ENCODE results near the gene NEXN.
"Not testable (repeated sequence)": the region's sequence is repeated elsewhere in the genome, so short reads cannot be mapped to it uniquely, and the experiment has no call there.

NEXN gene

GRCh38 chr1:77966291-77966690, 77.9 kb downstream of the NEXN start:
- DNase-seq (ENCODE audit: low spot score): no peak

GRCh38 chr1:77970192-77970591, 81.8 kb downstream of the NEXN start:
- no peak for DNase-seq (ENCODE audit: low spot score)

GRCh38 chr1:77972080-77972479, 83.7 kb downstream of the NEXN start:
- DNase-seq (ENCODE audit: low spot score): no peak

GRCh38 chr1:77975386-77975785, 87.0 kb downstream of the NEXN start:
- DNase-seq (ENCODE audit: low spot score): no peak

- no peak for DNase-seq (ENCODE audit: low spot score)
Observed at GRCh38 chr1:77975907-77976306, 87.5 kb downstream of the NEXN start.

GRCh38 chr1:77976433-77977076, 88.1 kb downstream of the NEXN start:
- DNase-seq (ENCODE audit: low spot score): no peak

GRCh38 chr1:77977989-77978292, 89.5 kb downstream of the NEXN start:
- no peak for DNase-seq (ENCODE audit: low spot score)

GRCh38 chr1:77978293-77978968, 90.0 kb downstream of the NEXN start:
- peak; percentile 81 for DNase-seq (ENCODE audit: low spot score)

GRCh38 chr1:77978969-77979876, 90.8 kb downstream of the NEXN start, which contains the start of gene FUBP1:
Gene FUBP1 (minus strand): TSS chr1:77979072. CDS start chr1:77979004, 68 bp downstream.
- DNase-seq (ENCODE audit: low spot score): peak; percentile 94

- DNase-seq (ENCODE audit: low spot score): not testable (repeated sequence)
Observed at GRCh38 chr1:77983352-77983996, 95.0 kb downstream of the NEXN start.

- no peak for DNase-seq (ENCODE audit: low spot score)
Observed at GRCh38 chr1:77983997-77984355, 95.6 kb downstream of the NEXN start.

GRCh38 chr1:77984629-77985028, 96.2 kb downstream of the NEXN start:
- no peak for DNase-seq (ENCODE audit: low spot score)

GRCh38 chr1:77986810-77987209, 98.4 kb downstream of the NEXN start:
- DNase-seq (ENCODE audit: low spot score): no peak

- no peak for DNase-seq (ENCODE audit: low spot score)
Observed at GRCh38 chr1:77987919-77988318, 99.5 kb downstream of the NEXN start.

- DNase-seq (ENCODE audit: low spot score): no peak
Observed at GRCh38 chr1:77989744-77990143, 101.3 kb downstream of the NEXN start.

GRCh38 chr1:77990629-77991204, 102.3 kb downstream of the NEXN start:
- no peak for DNase-seq (ENCODE audit: low spot score)

GRCh38 chr1:77991638-77992037, 103.2 kb downstream of the NEXN start:
- no peak for DNase-seq (ENCODE audit: low spot score)
